Panc1 (cell line): ENCODE data around the gene CLSTN2. TPM values are rescaled to one million over a fixed set of nuclear protein-coding genes. Genes with fewer than 3 reads are reported as not detected.

Experiments
- ATAC-seq: fragments of 200-7000 bp; cut with Tn5 transposase; 2 replicates; pipeline ENCODE4 v1.9.1; 2020; ENCODE audit warnings: mild to moderate bottlenecking, moderate library complexity
- BruUV-seq: library from RNA; stranded (reverse); fragments of 400-500 nt; replicated peaks from 2 replicates; lab custom pipeline; 2021; lab: Mats Ljungman, UMichigan
- CTCF ChIA-PET: fragments of 300-600 bp; sonication (Branson Sonifier 250); formaldehyde crosslinking; loops from one replicate; lab custom pipeline; 2022; ENCODE audit warnings: antibody characterized with exemption; lab: Charles Lee
- POLR2A ChIA-PET: fragments of 300-600 bp; sonication (Branson Sonifier 250); formaldehyde crosslinking; loops from one replicate; lab custom pipeline; 2022; ENCODE audit warnings: antibody characterized with exemption; lab: Charles Lee
- DNase-seq: peaks from one replicate; pipeline ENCODE4 v3.0.0-alpha.2; 2010; ENCODE audit warnings: low read depth, low spot score
- H3K27ac ChIP-seq: 2 replicates; pipeline ENCODE4 v1.5.1; 2011; ENCODE audit warnings: mild to moderate bottlenecking, low read length, inconsistent platforms
- H3K27me3 ChIP-seq: fragments of 200-500 bp; sonication (Bioruptor generic); 2 replicates; pipeline ENCODE4 v1.6.0; 2014; ENCODE audit warnings: low read length, inconsistent platforms; ENCODE audit not compliant: control insufficient read depth, insufficient read depth
- H3K36me3 ChIP-seq: fragments of 200-500 bp; sonication (Bioruptor generic); 2 replicates; pipeline ENCODE4 v1.5.1; 2014; ENCODE audit warnings: inconsistent platforms, mild to moderate bottlenecking, low read length, moderate library complexity; ENCODE audit not compliant: control insufficient read depth, insufficient read depth
- H3K4me1 ChIP-seq: 2 replicates; pipeline ENCODE4 v1.5.1; 2011; ENCODE audit warnings: inconsistent platforms, mild to moderate bottlenecking, low read length, moderate library complexity; ENCODE audit not compliant: control insufficient read depth, insufficient read depth
- H3K4me3 ChIP-seq, 2 experiments: 2 replicates each; pipeline ENCODE4 v1.5.1; 2011 to 2012; ENCODE audit warnings: low read depth in 2 of 2, low read length in 2 of 2, mild to moderate bottlenecking in 2 of 2, inconsistent platforms in 1 of 2, moderate library complexity in 1 of 2
- H3K9me3 ChIP-seq: fragments of 200-500 bp; sonication (Bioruptor generic); 2 replicates; pipeline ENCODE4 v1.5.1; 2014; ENCODE audit warnings: low read depth, mild to moderate bottlenecking, inconsistent platforms, low read length, moderate library complexity; ENCODE audit not compliant: control insufficient read depth, insufficient read depth
- POLR2AphosphoS5 ChIP-seq: IDR thresholded peaks from 2 replicates; pipeline ENCODE4 v1.6.1; 2012; ENCODE audit warnings: mild to moderate bottlenecking, low read depth, low read length, moderate library complexity
- SIN3A ChIP-seq: IDR thresholded peaks from 2 replicates; pipeline ENCODE4 v1.6.1; 2012; ENCODE audit warnings: low read depth, mild to moderate bottlenecking, low read length, moderate library complexity, borderline replicate concordance; ENCODE audit not compliant: insufficient read depth
- TCF7L2 ChIP-seq: IDR thresholded peaks from 2 replicates; pipeline ENCODE4 v1.6.1; 2011; ENCODE audit warnings: mild to moderate bottlenecking, low read depth, low read length, inconsistent platforms
- in situ Hi-C: cut with HindIII; loops from 2 replicates; pipeline ENCODE4 v1.10.0; 2016; ENCODE audit warnings: low sequenced_read_pairs, low pct_unique_long_range_greater_than_20kb
- intact Hi-C: fragments of 100-400 bp; cut with micrococcal nuclease; formaldehyde crosslinking; loops from one replicate; pipeline ENCODE4 v1.10.0; 2022; ENCODE audit not compliant: unreplicated experiment
- total RNA-seq: library from RNA; stranded (reverse); gene quantifications from one replicate; pipeline ENCODE4 v1.2.1, GENCODE V29; 2021; ENCODE audit not compliant: unreplicated experiment
- TF ChIP-seq, protein P1 (sequence below), 2 experiments: IDR thresholded peaks; 2 replicates each; pipeline ENCODE4 v1.6.1; 2011 to 2012; ENCODE audit warnings: low read depth in 2 of 2, control low read depth in 1 of 2, low read length in 1 of 2, mild to moderate bottlenecking in 1 of 2, moderate library complexity in 1 of 2; ENCODE audit not compliant: insufficient read depth in 1 of 2
- TF ChIP-seq, protein P2 (sequence below): fragments of 450-650 bp; IDR thresholded peaks from 2 replicates; pipeline ENCODE4 v1.5.1; 2017; ENCODE audit warnings: mild to moderate bottlenecking

CLSTN2 gene
- total RNA-seq, 1 experiment from 2014 or later: 0.03 TPM

DNA sequence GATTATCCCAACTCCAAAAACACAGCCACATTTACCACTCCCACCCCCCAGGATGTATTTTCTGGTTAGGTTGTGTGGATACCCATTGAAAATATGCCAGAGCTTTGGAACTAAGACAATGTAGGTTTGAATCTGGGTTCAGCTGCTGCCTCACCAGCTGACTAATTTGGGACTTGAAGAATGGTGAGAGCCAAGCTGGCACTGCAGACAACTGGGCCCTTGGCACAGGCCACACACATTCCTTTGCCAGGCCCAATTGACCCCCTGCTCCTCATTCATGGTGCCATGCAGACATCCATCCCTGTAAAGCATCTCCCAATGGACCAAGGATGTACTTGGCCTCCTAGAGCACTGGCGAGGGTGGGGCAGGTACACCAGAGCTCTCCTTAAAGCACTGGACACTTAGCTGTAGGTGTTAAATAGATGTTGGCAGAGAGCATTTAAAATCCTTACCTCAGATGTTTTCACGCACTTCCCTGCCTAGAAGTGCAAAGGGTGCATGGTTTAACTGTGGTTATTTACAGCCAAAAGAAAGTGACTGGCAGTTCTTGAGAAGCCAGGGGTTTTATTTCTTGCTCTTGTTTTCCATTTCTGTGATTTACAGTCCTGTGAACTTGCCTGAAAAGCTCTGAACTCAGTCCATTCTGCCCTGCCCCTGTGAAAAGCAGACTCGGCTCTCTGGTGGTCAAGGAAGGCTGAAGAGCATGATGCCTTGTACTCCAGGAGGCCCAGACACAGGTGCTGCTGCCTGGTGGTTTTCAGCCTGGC is 138.5 kb downstream of the CLSTN2 start:
- Histone ChIP-seq H3K4me3 (no peak overlapping the region), H3K27ac (no peak overlapping the region), H3K4me1 (no peaks in the 10 kb centered on the region), H3K36me3 (no peaks in the 10 kb centered on the region), H3K9me3 (no peaks in the 10 kb centered on the region), H3K27me3 (no peaks in the 10 kb centered on the region; the same call in 1 of the 2 replicates)
- DNase-seq (no peak), ATAC-seq (no peak)
- BruUV-seq: no TSS peak
- in situ Hi-C loops (no loop called here), intact Hi-C loops (no loop called here)
- POLR2A ChIA-PET: no interaction called here
- CTCF ChIA-PET: no interaction called here
- TF ChIP-seq POLR2AphosphoS5: no peak
- TF ChIP-seq, protein P1, sequence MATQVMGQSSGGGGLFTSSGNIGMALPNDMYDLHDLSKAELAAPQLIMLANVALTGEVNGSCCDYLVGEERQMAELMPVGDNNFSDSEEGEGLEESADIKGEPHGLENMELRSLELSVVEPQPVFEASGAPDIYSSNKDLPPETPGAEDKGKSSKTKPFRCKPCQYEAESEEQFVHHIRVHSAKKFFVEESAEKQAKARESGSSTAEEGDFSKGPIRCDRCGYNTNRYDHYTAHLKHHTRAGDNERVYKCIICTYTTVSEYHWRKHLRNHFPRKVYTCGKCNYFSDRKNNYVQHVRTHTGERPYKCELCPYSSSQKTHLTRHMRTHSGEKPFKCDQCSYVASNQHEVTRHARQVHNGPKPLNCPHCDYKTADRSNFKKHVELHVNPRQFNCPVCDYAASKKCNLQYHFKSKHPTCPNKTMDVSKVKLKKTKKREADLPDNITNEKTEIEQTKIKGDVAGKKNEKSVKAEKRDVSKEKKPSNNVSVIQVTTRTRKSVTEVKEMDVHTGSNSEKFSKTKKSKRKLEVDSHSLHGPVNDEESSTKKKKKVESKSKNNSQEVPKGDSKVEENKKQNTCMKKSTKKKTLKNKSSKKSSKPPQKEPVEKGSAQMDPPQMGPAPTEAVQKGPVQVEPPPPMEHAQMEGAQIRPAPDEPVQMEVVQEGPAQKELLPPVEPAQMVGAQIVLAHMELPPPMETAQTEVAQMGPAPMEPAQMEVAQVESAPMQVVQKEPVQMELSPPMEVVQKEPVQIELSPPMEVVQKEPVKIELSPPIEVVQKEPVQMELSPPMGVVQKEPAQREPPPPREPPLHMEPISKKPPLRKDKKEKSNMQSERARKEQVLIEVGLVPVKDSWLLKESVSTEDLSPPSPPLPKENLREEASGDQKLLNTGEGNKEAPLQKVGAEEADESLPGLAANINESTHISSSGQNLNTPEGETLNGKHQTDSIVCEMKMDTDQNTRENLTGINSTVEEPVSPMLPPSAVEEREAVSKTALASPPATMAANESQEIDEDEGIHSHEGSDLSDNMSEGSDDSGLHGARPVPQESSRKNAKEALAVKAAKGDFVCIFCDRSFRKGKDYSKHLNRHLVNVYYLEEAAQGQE (IDR thresholded peaks at IDR 0.05; ENCODE audit: insufficient read depth in 1 of 2, low read depth in 2 of 2, low read length in 1 of 2): no peak
- TF ChIP-seq TCF7L2: no peak
- TF ChIP-seq, protein P2, sequence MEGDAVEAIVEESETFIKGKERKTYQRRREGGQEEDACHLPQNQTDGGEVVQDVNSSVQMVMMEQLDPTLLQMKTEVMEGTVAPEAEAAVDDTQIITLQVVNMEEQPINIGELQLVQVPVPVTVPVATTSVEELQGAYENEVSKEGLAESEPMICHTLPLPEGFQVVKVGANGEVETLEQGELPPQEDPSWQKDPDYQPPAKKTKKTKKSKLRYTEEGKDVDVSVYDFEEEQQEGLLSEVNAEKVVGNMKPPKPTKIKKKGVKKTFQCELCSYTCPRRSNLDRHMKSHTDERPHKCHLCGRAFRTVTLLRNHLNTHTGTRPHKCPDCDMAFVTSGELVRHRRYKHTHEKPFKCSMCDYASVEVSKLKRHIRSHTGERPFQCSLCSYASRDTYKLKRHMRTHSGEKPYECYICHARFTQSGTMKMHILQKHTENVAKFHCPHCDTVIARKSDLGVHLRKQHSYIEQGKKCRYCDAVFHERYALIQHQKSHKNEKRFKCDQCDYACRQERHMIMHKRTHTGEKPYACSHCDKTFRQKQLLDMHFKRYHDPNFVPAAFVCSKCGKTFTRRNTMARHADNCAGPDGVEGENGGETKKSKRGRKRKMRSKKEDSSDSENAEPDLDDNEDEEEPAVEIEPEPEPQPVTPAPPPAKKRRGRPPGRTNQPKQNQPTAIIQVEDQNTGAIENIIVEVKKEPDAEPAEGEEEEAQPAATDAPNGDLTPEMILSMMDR: no peak
- no peak for TF ChIP-seq SIN3A

DNA sequence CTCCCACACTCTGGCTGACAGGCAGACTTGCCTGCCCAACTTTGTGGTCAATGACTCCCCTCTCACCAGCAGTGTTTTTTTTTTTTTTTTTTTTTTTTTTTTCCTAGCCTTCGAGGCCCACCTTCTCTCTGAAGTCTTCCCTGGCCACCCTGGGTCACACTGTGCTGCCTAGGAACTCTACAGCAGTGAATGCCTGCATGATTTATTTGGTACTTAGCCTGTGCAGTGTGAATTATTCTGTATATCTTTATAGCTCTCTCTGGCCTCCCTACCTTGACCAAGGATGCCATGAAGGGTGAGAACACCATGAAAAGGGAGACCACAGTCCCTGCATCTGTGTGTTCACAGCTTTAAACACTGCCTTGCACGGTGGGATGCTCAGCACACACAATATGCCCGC is 141.6 kb downstream of the CLSTN2 start:
- CTCF ChIA-PET: no interaction called here
- BruUV-seq: no TSS peak
- intact Hi-C loops: no loop called here

More for the DNA sequence above, 141.6 kb downstream of the CLSTN2 start:
- in situ Hi-C loops: no loop called here
- Histone ChIP-seq H3K4me3 (no peak overlapping the region), H3K36me3 (no peaks in the 10 kb centered on the region), H3K27me3 (no peaks in the 10 kb centered on the region; the same call in 1 of the 2 replicates), H3K9me3 (no peaks in the 10 kb centered on the region), H3K4me1 (no peaks in the 10 kb centered on the region), H3K27ac (no peak overlapping the region)
- DNase-seq (no peak), ATAC-seq (no peak)
- POLR2A ChIA-PET: no interaction called here
- TF ChIP-seq, protein P2: no peak
- TF ChIP-seq, protein P1 (IDR thresholded peaks at IDR 0.05; ENCODE audit: insufficient read depth in 1 of 2, low read depth in 2 of 2, low read length in 1 of 2): no peak
- TF ChIP-seq TCF7L2: no peak
- no peak for TF ChIP-seq SIN3A
- TF ChIP-seq POLR2AphosphoS5: no peak
